Right atrium auricular region (tissue), 2 donors: ENCODE data around the gene NME3. TPM values are rescaled to one million over a fixed set of nuclear protein-coding genes. Genes with fewer than 3 reads are reported as not detected.

Experiments used
- DNase-seq: peaks from one replicate; pipeline ENCODE4 v3.0.0-alpha.2; 2019; ENCODE audit warnings: low spot score
- H3K27ac ChIP-seq, 2 donors: fragments of 200-600 bp; sonication (generic); 1 replicate in 1 of 2; 2 replicates in 1 of 2; pipeline ENCODE4 v1.5.1; 2016 to 2019
- H3K27me3 ChIP-seq, 2 donors: fragments of 200-600 bp; sonication (generic); one replicate each; pipeline versions ENCODE4 v1.5.1 to v1.6.0; 2017 to 2019
- H3K36me3 ChIP-seq: fragments of 200-600 bp; sonication (generic); one replicate; pipeline ENCODE4 v1.5.1; 2016
- H3K4me1 ChIP-seq, 2 donors: fragments of 200-600 bp; sonication (generic); one replicate each; pipeline versions ENCODE4 v1.5.1 to v1.6.0; 2017 to 2019
- H3K4me3 ChIP-seq, 2 donors: fragments of 200-600 bp; sonication (generic); 1 replicate in 1 of 2; 2 replicates in 1 of 2; pipeline ENCODE4 v1.5.1; 2017 to 2019; ENCODE audit warnings: mild to moderate bottlenecking in 1 of 2, moderate library complexity in 1 of 2
- H3K9me3 ChIP-seq, 2 donors: fragments of 200-600 bp; sonication (generic); one replicate each; pipeline ENCODE4 v1.5.1; 2019
- CTCF ChIP-seq, 2 donors: fragments of 200-600 bp; sonication (generic); IDR thresholded peaks; one replicate each; pipeline ENCODE4 v1.5.1; 2019; ENCODE audit warnings: antibody characterized with exemption in 2 of 2
- total RNA-seq, 2 donors: library from RNA; depleted of rRNA; stranded (reverse); fragments of >200 nt; gene quantifications; one replicate each; pipeline ENCODE4 v1.1.0, GENCODE V29; 2016

Gene NME3
- total RNA-seq, 2 donors from 2014 or later = 51.3 to 56.2 TPM

- no peaks in the 10 kb centered on the region for H3K27me3 ChIP-seq
- H3K27ac ChIP-seq = no peak overlapping the region
- TF ChIP-seq CTCF (IDR thresholded peaks at IDR 0.05) = no peak
- H3K36me3 ChIP-seq = peaks cover 73% of the 10 kb centered on the region
- no peaks in the 10 kb centered on the region for H3K9me3 ChIP-seq
- no peak for DNase-seq
- no peak overlapping the region for H3K4me3 ChIP-seq
- no peaks in the 10 kb centered on the region for H3K4me1 ChIP-seq
These were observed 21.9 kb downstream of the NME3 start for GRCh38 chr16:1749152-1750117.

- no peak for DNase-seq
- no peak overlapping the region for H3K27ac ChIP-seq
- no peak overlapping the region for H3K4me3 ChIP-seq
- H3K27me3 ChIP-seq = no peaks in the 10 kb centered on the region
- H3K9me3 ChIP-seq = no peaks in the 10 kb centered on the region
- no peak for TF ChIP-seq CTCF (IDR thresholded peaks at IDR 0.05)
- H3K36me3 ChIP-seq = peaks cover 78% of the 10 kb centered on the region
- no peaks in the 10 kb centered on the region for H3K4me1 ChIP-seq
These were observed 23.4 kb downstream of the NME3 start for GRCh38 chr16:1747934-1748333.

- H3K27me3 ChIP-seq = no peaks in the 10 kb centered on the region
- peaks cover 66% of the 10 kb centered on the region for H3K36me3 ChIP-seq
These were observed 24.6 kb downstream of the NME3 start for GRCh38 chr16:1746693-1747195.

GRCh38 chr16:1745900-1746692 lies 25.2 kb downstream of the NME3 start:
- no peaks in the 10 kb centered on the region for H3K27me3 ChIP-seq
- no peak for TF ChIP-seq CTCF (IDR thresholded peaks at IDR 0.05)
- H3K4me3 ChIP-seq = no peak overlapping the region
- peaks cover 62% of the 10 kb centered on the region for H3K36me3 ChIP-seq
- H3K27ac ChIP-seq = no peak overlapping the region
- peaks cover 0 to 3% of the 10 kb centered on the region in 2 donors for H3K4me1 ChIP-seq
- H3K9me3 ChIP-seq = no peaks in the 10 kb centered on the region
- no peak for DNase-seq

More at GRCh38 chr16:1746693-1747195, 24.6 kb downstream of the NME3 start:
- Histone ChIP-seq H3K4me3 (no peak overlapping the region), H3K9me3 (no peaks in the 10 kb centered on the region), H3K4me1 (no peaks in the 10 kb centered on the region), H3K27ac (no peak overlapping the region)
- TF ChIP-seq CTCF (IDR thresholded peaks at IDR 0.05) = no peak
- DNase-seq = no peak

GRCh38 chr16:1745181-1745899 lies 26.0 kb downstream of the NME3 start:
- peaks cover 59% of the 10 kb centered on the region for H3K36me3 ChIP-seq
- H3K4me1 ChIP-seq = peaks cover 0 to 4% of the 10 kb centered on the region in 2 donors
- no peak overlapping the region for H3K4me3 ChIP-seq
- no peak overlapping the region for H3K27ac ChIP-seq
- no peaks in the 10 kb centered on the region for H3K9me3 ChIP-seq
- H3K27me3 ChIP-seq = no peaks in the 10 kb centered on the region
- no peak for DNase-seq
- TF ChIP-seq CTCF (IDR thresholded peaks at IDR 0.05) = no peak
